DMS53 treated with DMSO at 0.1 percent for 48 hours (cell line): Measurements from ENCODE around the gene FAR1.
"Not testable (repeated sequence)": the region's sequence is repeated elsewhere in the genome, so short reads cannot be mapped to it uniquely, and the experiment has no call there.

ENCODE experiments used
- DNase-seq: peaks from one replicate; lab custom pipeline; 2025; ENCODE audit not compliant: unreplicated experiment; lab: John Stamatoyannopoulos, UW

FAR1 gene

GRCh38 chr11:13702071-13702470, 33.6 kb downstream of the FAR1 start:
- no peak for DNase-seq

- DNase-seq = no peak
These were observed 37.2 kb downstream of the FAR1 start for GRCh38 chr11:13705710-13706109.

DNA sequence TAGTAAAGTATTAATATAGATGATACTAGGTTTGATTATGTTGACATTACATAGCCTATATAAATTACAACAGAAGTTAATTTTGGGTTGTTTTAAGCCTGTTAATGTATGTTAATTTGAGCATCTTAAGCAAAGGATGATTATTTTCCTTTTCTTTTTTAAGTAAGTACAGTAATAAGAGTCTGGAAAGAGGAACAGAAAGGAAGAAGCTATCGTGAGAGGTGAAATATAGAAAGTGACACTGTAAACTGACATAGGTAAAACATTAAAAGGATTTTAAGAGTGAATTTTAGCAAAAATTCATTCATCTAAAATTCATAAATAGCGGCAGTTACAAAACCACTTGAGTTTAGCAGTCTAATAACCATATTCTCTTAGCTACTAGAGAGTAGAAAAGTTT, 45.5 kb downstream of the FAR1 start:
- DNase-seq = no peak

GRCh38 chr11:13717331-13717730, 48.9 kb downstream of the FAR1 start:
- no peak for DNase-seq

- no peak for DNase-seq
These were observed 49.9 kb downstream of the FAR1 start for GRCh38 chr11:13718394-13718793.

- no peak for DNase-seq
These were observed 52.5 kb downstream of the FAR1 start for GRCh38 chr11:13720940-13721339.

DNA sequence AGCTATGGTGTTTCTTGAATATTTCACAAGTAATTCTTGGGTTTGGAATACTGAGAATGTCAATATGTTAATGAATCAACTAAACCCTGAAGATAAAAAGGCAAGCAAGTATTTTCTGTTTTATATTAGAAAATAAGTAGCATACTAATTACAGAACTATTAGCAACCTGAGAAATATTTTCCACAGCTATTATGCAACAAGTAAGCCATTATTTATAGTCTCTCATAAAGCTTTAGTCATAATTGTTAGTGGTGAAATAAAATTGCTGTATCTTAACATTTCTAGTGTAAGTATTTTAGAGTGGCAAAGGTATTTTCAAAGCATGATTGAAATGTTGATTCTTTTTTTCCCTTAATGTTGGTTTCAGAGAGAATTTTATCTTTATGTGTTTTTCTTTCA, 53.3 kb downstream of the FAR1 start:
- no peak for DNase-seq

DNA sequence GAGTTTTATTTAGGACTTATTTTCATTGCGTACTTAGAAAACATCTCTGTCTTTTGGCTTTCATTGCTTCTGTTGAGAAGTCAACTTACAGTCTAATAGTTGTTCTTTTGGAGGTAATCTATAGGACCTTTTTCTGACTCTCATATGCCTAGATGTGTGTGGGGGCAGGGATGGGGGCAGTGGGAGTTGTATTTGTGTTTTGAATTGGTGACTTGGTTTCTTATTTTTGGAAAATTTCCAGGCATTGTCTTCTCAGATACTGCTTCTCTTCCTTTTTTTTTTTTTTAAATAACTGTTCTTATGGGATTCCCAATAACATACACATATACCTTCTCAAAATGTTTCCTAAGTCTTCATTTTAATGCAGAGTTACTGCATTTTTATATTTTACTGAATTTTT, 58.0 kb downstream of the FAR1 start:
- DNase-seq = no peak

- no peak for DNase-seq
These were observed 59.6 kb downstream of the FAR1 start for GRCh38 chr11:13728076-13728475.

DNA sequence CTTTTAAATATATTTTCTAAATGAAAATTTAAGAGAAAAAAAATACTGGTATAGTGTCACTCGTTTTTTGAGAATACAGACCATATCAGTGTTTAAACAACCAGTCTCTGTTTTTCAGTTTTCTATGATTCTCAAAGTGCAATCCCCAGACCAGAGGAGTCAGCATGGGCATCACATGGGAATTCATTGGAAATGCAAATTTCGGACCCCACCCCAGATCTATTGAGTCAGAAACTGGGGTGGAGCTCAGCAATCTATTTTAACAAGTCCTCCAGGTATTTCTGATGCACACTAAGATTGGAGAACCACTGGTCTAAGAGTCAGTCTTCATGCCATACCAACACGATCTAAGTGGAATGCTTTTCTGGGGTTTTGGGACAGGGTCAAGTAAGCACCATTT, 66.1 kb downstream of the FAR1 start:
- DNase-seq = no peak

DNA sequence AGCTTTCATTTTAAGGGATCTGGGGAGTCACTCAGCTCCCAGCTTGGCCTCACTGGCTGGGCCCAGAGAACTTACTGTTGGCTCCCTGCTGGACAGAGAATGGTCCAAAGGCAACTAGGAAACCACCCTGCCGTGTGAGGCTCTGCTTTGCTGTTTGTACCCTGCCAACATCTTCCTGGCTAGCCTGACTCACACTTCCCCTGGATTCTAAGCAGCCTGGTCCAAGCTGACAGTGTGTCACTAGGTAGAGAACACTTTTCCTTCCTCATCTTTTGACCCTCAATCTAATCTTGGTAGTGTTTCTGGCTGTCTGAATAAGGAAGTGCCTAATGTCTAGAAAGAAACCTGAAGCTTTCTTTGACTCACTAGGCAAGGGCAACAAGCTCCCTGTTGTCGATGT, 76.7 kb downstream of the FAR1 start:
- no peak for DNase-seq

DNA sequence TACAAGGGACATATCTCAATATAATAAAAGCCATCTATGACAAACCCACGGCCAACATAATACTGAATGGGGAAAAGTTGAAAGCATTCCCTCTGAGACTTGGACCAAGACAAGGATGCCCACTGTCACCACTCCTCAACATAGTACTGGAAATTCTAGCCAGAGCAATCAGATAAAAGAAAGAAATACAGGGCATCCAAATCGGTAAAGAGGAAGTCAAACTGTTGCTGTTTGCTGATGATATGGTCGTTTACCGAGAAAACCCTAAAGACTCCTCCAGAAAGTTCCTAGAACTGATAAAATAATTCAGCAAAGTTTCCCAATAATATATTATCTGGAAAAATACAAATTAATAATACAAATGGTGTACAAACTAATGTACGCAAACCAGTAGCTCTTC, 84.8 kb downstream of the FAR1 start:
- DNase-seq = not testable (repeated sequence)

DNA sequence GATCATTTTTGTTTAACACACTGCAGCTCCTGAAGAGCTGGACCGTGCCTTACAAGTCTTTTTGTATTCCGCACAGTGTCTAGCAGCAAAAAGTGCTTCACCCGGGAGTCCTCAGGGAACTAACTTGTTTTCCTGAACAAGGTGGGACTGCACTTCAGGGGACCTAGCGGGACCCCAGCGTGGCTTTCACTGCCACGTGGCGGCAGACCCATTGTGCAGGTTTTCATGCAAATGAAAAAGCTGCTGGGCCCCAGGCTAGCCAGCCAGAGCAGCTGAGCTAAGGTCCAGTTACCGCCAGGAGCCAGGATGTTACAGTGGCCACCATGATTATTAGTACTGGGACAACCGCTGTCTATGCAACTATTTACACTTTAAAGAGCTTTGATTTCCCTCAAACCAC, 90.6 kb downstream of the FAR1 start:
- DNase-seq = no peak

GRCh38 chr11:13760115-13760514, 91.6 kb downstream of the FAR1 start:
- DNase-seq = no peak

GRCh38 chr11:13761250-13761649, 92.8 kb downstream of the FAR1 start:
- no peak for DNase-seq

- no peak for DNase-seq
These were observed 93.2 kb downstream of the FAR1 start for GRCh38 chr11:13761716-13762115.

GRCh38 chr11:13762718-13763117, 94.2 kb downstream of the FAR1 start:
- DNase-seq = no peak

- DNase-seq = no peak
These were observed 94.9 kb downstream of the FAR1 start for GRCh38 chr11:13763341-13763740.

DNA sequence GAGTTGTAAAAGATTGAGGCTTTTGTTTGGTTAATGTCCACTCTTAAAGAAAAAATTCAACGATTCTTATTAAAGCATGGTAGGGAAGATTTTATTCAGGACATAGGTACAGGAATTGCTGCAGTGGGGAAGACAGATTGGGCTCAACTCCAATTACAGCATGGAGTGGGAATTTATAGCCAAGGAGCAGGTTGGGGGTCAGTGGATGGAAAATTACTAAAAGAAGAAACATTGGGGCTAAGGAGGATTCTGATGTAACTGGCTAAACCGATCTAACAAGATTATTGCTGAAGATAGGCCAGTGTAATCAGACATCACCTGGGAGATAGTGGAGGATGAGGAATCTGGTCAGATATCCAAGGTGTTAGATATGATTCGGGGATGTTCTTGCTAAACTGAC, 97.4 kb downstream of the FAR1 start:
- DNase-seq = no peak

DNA sequence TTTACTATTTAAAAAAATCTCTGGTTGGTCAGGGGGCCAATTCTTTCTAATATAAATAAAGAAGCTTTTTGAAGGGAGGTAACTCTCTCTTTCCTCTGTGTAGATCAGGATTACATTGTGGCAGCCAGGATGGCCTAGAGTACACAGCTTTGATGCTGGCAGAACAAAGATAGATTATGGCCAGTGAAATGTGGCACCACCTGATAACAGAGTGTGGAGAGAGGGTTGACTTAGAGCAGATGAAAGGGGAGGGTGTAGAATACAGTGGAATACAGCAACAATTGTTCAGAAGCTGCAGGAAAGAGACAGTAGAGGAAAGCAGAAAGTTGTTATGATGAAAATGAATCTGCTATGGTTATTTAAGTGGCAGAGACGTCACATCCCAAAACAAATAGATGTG, 99.0 kb downstream of the FAR1 start:
- DNase-seq = no peak

DNA sequence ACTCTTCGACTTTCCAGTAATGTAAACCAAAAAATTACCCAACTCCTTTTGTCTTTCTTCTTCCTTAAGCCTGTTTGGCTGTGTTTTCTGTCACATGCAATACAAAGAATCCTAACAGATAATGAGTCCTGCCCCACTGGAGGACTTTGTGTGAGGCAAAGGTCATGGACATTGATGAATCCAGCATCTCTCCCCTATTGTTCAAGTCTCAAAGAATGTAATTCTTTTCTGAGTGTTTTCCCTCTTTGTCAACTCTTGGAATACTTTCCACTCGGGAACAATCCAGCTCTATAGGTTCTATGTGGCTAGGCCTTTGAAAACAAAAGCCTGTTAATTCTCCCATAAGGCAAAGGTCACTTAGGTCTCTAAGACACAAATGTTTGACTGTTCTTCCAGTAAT, 100.7 kb downstream of the FAR1 start:
- no peak for DNase-seq

DNA sequence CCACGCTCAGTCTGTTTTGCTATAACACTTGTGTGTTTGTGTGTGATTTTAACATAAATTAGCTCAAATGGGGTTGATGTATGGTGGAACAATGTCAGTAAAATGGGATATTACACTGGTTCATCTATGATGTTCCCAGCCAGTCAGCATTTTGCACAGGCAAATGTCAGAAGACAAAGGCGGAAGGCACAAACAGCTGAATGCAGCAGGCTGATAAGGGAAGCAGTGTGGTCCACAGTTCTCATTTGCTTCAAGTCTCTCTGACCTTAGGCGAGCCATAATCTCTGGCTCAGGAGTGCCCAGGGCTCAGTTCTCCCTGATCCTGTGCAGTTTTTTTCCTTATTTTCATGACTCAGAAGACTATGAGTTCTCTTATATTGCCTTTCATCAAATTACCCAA, 102.7 kb downstream of the FAR1 start:
- DNase-seq = no peak

DNA sequence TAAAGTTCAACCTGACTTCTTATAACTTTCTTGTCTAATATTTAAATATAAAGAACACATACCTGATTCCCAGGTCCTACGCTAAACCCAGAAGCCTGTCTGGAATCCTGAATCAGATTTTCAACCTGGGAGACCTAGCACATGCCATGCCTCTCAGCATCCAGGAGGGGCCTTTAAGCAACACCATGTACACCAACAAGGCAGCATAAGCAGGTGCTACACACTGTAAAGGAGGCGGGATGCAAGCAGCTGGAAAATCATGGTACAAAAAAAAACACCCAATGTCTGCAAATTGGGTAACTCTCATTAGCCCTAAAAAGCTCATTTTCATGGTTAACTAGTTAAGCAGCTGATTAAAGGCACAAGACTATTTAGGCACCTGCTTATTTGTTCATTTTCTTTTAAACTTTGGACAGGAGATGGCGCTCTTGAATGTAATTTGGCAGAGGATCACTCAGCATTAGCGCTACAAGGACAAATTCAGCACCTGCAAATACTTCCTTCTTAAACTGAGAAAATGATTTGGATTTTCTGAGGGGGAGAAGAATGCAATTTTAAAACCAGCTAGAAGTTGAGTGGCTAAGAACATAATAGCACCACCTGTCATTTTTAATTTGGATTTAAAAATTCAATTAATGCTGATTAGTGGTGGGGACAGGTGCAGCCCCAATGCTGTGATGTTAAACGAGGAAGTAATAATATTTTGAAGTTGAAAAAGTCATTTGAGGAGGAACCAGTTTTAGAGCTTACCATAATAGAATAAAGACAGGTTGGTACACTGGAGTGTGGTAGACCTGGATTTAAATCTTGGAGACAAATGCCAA, 104.0 kb downstream of the FAR1 start:
- peak; percentile 84 for DNase-seq
